GM23338 (cell line): ENCODE measurements around the gene FBXL4. TPM values are rescaled to one million over a fixed set of nuclear protein-coding genes. Genes with fewer than 3 reads are reported as not detected.

Experiments
- ATAC-seq: fragments of 200-7000 bp; cut with Tn5 transposase; 3 replicates; pipeline ENCODE4 v1.9.1; 2020
- DNase-seq: peaks from one replicate; pipeline ENCODE4 v3.0.0-alpha.2; 2015; ENCODE audit warnings: low spot score
- H2AFZ ChIP-seq: fragments of 200-600 bp; sonication (generic); 2 replicates; pipeline ENCODE4 v1.8.0; 2016; ENCODE audit warnings: antibody characterized with exemption, mild to moderate bottlenecking, moderate library complexity
- H3F3A ChIP-seq: fragments of 200-600 bp; sonication (generic); replicated peaks from 2 replicates; pipeline ENCODE4 v1.8.0; 2017; ENCODE audit warnings: antibody characterized with exemption, mixed run types, low read depth
- H3K27ac ChIP-seq: fragments of 200-600 bp; sonication (generic); 2 replicates; pipeline ENCODE4 v1.6.1; 2016; ENCODE audit warnings: low read depth
- H3K27me3 ChIP-seq: fragments of 200-600 bp; sonication (generic); 2 replicates; pipeline ENCODE4 v1.8.0; 2016; ENCODE audit warnings: mild to moderate bottlenecking, mixed run types, moderate library complexity; ENCODE audit not compliant: insufficient read depth
- H3K36me3 ChIP-seq: fragments of 200-600 bp; sonication (generic); 2 replicates; pipeline ENCODE4 v1.8.0; 2016; ENCODE audit warnings: mild to moderate bottlenecking; ENCODE audit not compliant: insufficient read depth
- H3K4me1 ChIP-seq: fragments of 200-600 bp; sonication (generic); 2 replicates; pipeline ENCODE4 v1.8.0; 2016; ENCODE audit warnings: mild to moderate bottlenecking, moderate library complexity; ENCODE audit not compliant: insufficient read depth
- H3K4me2 ChIP-seq: fragments of 200-600 bp; sonication (generic); 2 replicates; pipeline ENCODE4 v1.7.1; 2017; ENCODE audit warnings: mixed run types
- H3K4me3 ChIP-seq: fragments of 200-600 bp; sonication (generic); 2 replicates; pipeline ENCODE4 v1.6.1; 2016; ENCODE audit warnings: mixed run types
- H3K79me2 ChIP-seq: fragments of 200-600 bp; sonication (generic); replicated peaks from 2 replicates; pipeline ENCODE4 v1.8.0; 2017; ENCODE audit warnings: mild to moderate bottlenecking; ENCODE audit not compliant: insufficient read depth
- H3K9me2 ChIP-seq: fragments of 200-600 bp; sonication (generic); 2 replicates; pipeline ENCODE4 v1.8.0; 2017; ENCODE audit not compliant: insufficient read depth
- H4K20me1 ChIP-seq: fragments of 200-600 bp; sonication (generic); replicated peaks from 2 replicates; pipeline ENCODE4 v1.8.0; 2017; ENCODE audit warnings: mild to moderate bottlenecking; ENCODE audit not compliant: insufficient read depth
- H3K27ac Mint-ChIP-seq: 2 replicates; pipeline ENCODE4 v1.8.0; 2020; ENCODE audit warnings: inconsistent platforms, mild to moderate bottlenecking, moderate library complexity, mixed read lengths
- H3K27me3 Mint-ChIP-seq: 3 replicates; pipeline ENCODE4 v1.8.0; 2022; ENCODE audit warnings: low read depth, mild to moderate bottlenecking, moderate library complexity, mixed read lengths, inconsistent platforms; ENCODE audit not compliant: insufficient read depth, poor library complexity
- H3K36me3 Mint-ChIP-seq: 3 replicates; pipeline ENCODE4 v1.8.0; 2021; ENCODE audit warnings: low read depth, mild to moderate bottlenecking, inconsistent platforms, moderate library complexity, mixed read lengths
- H3K4me1 Mint-ChIP-seq: 3 replicates; pipeline ENCODE4 v1.8.0; 2020; ENCODE audit warnings: mild to moderate bottlenecking, inconsistent platforms, mixed read lengths
- H3K4me3 Mint-ChIP-seq: 3 replicates; pipeline ENCODE4 v1.8.0; 2021; ENCODE audit warnings: moderate library complexity, mild to moderate bottlenecking, inconsistent platforms, mixed read lengths
- H3K9me3 Mint-ChIP-seq: 3 replicates; pipeline ENCODE4 v1.8.0; 2020; ENCODE audit warnings: moderate library complexity, mild to moderate bottlenecking, inconsistent platforms, mixed read lengths
- CREB1 ChIP-seq: fragments of 250-450 bp; sonication (Bioruptor Pico); IDR thresholded peaks from 2 replicates; pipeline ENCODE4 v1.5.0; 2020; ENCODE audit warnings: low read depth, mild to moderate bottlenecking, moderate library complexity
- CTCF ChIP-seq, 2 experiments: fragments of 200-600 bp in 1 of 2; sonication (generic) in 1 of 2; conservative IDR thresholded peaks; 2 replicates each; pipeline versions ENCODE4 v1.5.1 to v1.6.1; 2016 to 2017; ENCODE audit warnings: antibody characterized with exemption in 2 of 2, low read depth in 2 of 2, mild to moderate bottlenecking in 2 of 2, moderate library complexity in 1 of 2
- ETS1 ChIP-seq: IDR thresholded peaks from 2 replicates; pipeline ENCODE4 v1.6.1; 2016; ENCODE audit warnings: antibody characterized with exemption
- EZH2 ChIP-seq: fragments of 200-600 bp; sonication (generic); IDR thresholded peaks from one replicate; pipeline ENCODE4 v1.8.0; 2017; ENCODE audit warnings: antibody characterized with exemption, mild to moderate bottlenecking, low read depth; ENCODE audit not compliant: unreplicated experiment
- JUNB ChIP-seq: IDR thresholded peaks from one replicate; pipeline ENCODE4 v1.6.1; 2016; ENCODE audit warnings: antibody characterized with exemption; ENCODE audit not compliant: unreplicated experiment
- NANOG ChIP-seq: IDR thresholded peaks from 2 replicates; pipeline ENCODE4 v1.6.1; 2016; ENCODE audit warnings: antibody characterized with exemption, borderline replicate concordance
- POLR2AphosphoS5 ChIP-seq: IDR thresholded peaks from 2 replicates; pipeline ENCODE4 v1.6.1; 2016; ENCODE audit warnings: antibody characterized with exemption, low read depth
- REST ChIP-seq: IDR thresholded peaks from one replicate; pipeline ENCODE4 v1.6.1; 2018; ENCODE audit warnings: antibody characterized with exemption; ENCODE audit not compliant: unreplicated experiment
- STAT1 ChIP-seq: IDR thresholded peaks from one replicate; pipeline ENCODE4 v1.6.1; 2016; ENCODE audit warnings: antibody characterized with exemption; ENCODE audit not compliant: unreplicated experiment
- ZNF114 ChIP-seq: fragments of 250-450 bp; sonication (Bioruptor Pico); IDR thresholded peaks from 2 replicates; pipeline ENCODE4 v1.5.0; 2020; ENCODE audit warnings: mild to moderate bottlenecking, moderate library complexity
- ZNF331 ChIP-seq: fragments of 250-450 bp; sonication (Bioruptor Pico); IDR thresholded peaks from 2 replicates; pipeline ENCODE4 v1.5.0; 2020; ENCODE audit warnings: low read depth, mild to moderate bottlenecking, moderate library complexity
- polyA plus RNA-seq: library from polyadenylated mRNA; unstranded; fragments of >200 nt; fragmentation: Nextera tagmentation; extraction: Ambion mirVana; gene quantifications from 2 replicates; pipeline ENCODE4 v1.2.1, GENCODE V29; 2016
- total RNA-seq: library from RNA; depleted of rRNA; stranded (reverse); fragments of >200 nt; shearing (Covaris generic); gene quantifications from 2 replicates; pipeline ENCODE4 v1.2.3, GENCODE V29; 2014

The FBXL4 gene
- total and polyA plus RNA-seq, 2 experiments from 2014 or later = 8.5 to 23.4 TPM

GRCh38 chr6:98931696-98932095, 16.1 kb downstream of the FBXL4 start:
- Mint-ChIP-seq H3K4me1 (peaks cover 20% of the 10 kb centered on the region), H3K36me3 (peaks cover 4% of the 10 kb centered on the region; the same call in 2 of the 3 replicates), H3K27me3 (no peaks in the 10 kb centered on the region), H3K9me3 (no peaks in the 10 kb centered on the region; the same call in 2 of the 3 replicates), H3K4me3 (no peak overlapping the region), H3K27ac (no peak overlapping the region)
- Histone ChIP-seq H3K9me2 (no peaks in the 10 kb centered on the region), H3K4me1 (peaks cover 23% of the 10 kb centered on the region), H3K27me3 (no peaks in the 10 kb centered on the region), H3K4me3 (no peak overlapping the region), H3F3A (no peaks in the 10 kb centered on the region), H4K20me1 (no peaks in the 10 kb centered on the region; the same call in 1 of the 2 replicates), H3K79me2 (peaks cover 13% of the 10 kb centered on the region), H3K27ac (no peak overlapping the region), H3K36me3 (no peaks in the 10 kb centered on the region), H2AFZ (no peak overlapping the region), H3K4me2 (no peak overlapping the region)
- ATAC-seq = no peak
- TF ChIP-seq JUNB (no peak), CREB1 (CRISPR knock-in tag) (no peak)
- no peak for DNase-seq

- H3F3A ChIP-seq = no peaks in the 10 kb centered on the region
- H3K27me3 ChIP-seq = no peaks in the 10 kb centered on the region
- peaks cover 13% of the 10 kb centered on the region for H3K79me2 ChIP-seq
- H4K20me1 ChIP-seq = no peaks in the 10 kb centered on the region; the same call in 1 of the 2 replicates
- peaks cover 4% of the 10 kb centered on the region; the same call in 2 of the 3 replicates for H3K36me3 Mint-ChIP-seq
- ATAC-seq (no peak), DNase-seq (no peak)
- H3K27ac Mint-ChIP-seq = no peak overlapping the region
- no peak overlapping the region for H3K4me3 Mint-ChIP-seq
- peaks cover 41% of the 10 kb centered on the region for H3K4me1 ChIP-seq
- no peaks in the 10 kb centered on the region for H3K9me2 ChIP-seq
- no peaks in the 10 kb centered on the region for H3K27me3 Mint-ChIP-seq
- no peaks in the 10 kb centered on the region for H3K36me3 ChIP-seq
- no peak overlapping the region for H3K4me3 ChIP-seq
- H3K9me3 Mint-ChIP-seq = no peaks in the 10 kb centered on the region; the same call in 2 of the 3 replicates
- peaks cover 35% of the 10 kb centered on the region for H3K4me1 Mint-ChIP-seq
- no peak overlapping the region for H3K27ac ChIP-seq
- H2AFZ ChIP-seq = no peak overlapping the region
- H3K4me2 ChIP-seq = no peak overlapping the region
- no peak for TF ChIP-seq NANOG
- no peak for TF ChIP-seq ETS1
- no peak for TF ChIP-seq EZH2
- TF ChIP-seq CREB1 (CRISPR knock-in tag) = no peak
- no peak for TF ChIP-seq CTCF (conservative IDR thresholded peaks at IDR 0.05; ENCODE audit: low read depth in 2 of 2)
- TF ChIP-seq ZNF114 (CRISPR knock-in tag) = no peak
- TF ChIP-seq POLR2AphosphoS5 = no peak
- no peak for TF ChIP-seq REST
- TF ChIP-seq JUNB = no peak
- no peak for TF ChIP-seq ZNF331 (CRISPR knock-in tag)
- no peak for TF ChIP-seq STAT1
Measured at GRCh38 chr6:98929498-98930060, 18.2 kb downstream of the FBXL4 start.
